GM12878 (cell line): Measurements from ENCODE around the gene UPF1. TPM values are rescaled to one million over a fixed set of nuclear protein-coding genes. Genes with fewer than 3 reads are reported as not detected.

Source experiments
- ATAC-seq: fragments of 200-7000 bp; cut with Tn5 transposase; 3 replicates; pipeline ENCODE4 v1.9.1; 2020; ENCODE audit warnings: mild to moderate bottlenecking, moderate library complexity
- BruUV-seq: library from RNA; stranded (reverse); fragments of 400-500 nt; replicated peaks from 2 replicates; lab custom pipeline; 2021; lab: Mats Ljungman, UMichigan
- CTCF ChIA-PET: fragments of 300-600 bp; sonication (Branson Sonifier 250); formaldehyde crosslinking; extraction: SDS; loops from one replicate; lab custom pipeline; 2021; ENCODE audit warnings: inconsistent platforms; lab: Yijun Ruan, JAX
- POLR2A ChIA-PET: fragments of 350-600 bp; formaldehyde crosslinking; extraction: SDS; loops from one replicate; lab custom pipeline; 2021; ENCODE audit warnings: inconsistent platforms; lab: Charles Lee
- RAD21 ChIA-PET: fragments of 300-600 bp; sonication (Branson Sonifier 250); formaldehyde crosslinking; loops from one replicate; lab custom pipeline; 2023; ENCODE audit warnings: antibody characterized with exemption; ENCODE audit not compliant: unreplicated experiment; lab: Charles Lee
- SMC1A ChIA-PET: fragments of 300-600 bp; sonication (Branson Sonifier 250); formaldehyde crosslinking; loops from one replicate; lab custom pipeline; 2023; ENCODE audit not compliant: unreplicated experiment, uncharacterized antibody; lab: Charles Lee
- DNase-seq: peaks from one replicate; pipeline ENCODE4 v3.0.0-alpha.2; 2011; ENCODE audit warnings: low read depth, low spot score
- FAIRE-seq: peaks from 3 replicates; lab custom pipeline; 2011; peaks lifted over from hg19 to GRCh38; lab: Jason Lieb, UNC
- H2AFZ ChIP-seq: 2 replicates; pipeline ENCODE4 v1.6.0; 2011; ENCODE audit warnings: low read depth, low read length, control low read depth; ENCODE audit not compliant: control insufficient read depth
- H3K27ac ChIP-seq: 2 replicates; pipeline ENCODE4 v1.5.1; 2011; ENCODE audit warnings: control low read depth; ENCODE audit not compliant: control insufficient read depth, insufficient read depth
- H3K27me3 ChIP-seq, 2 experiments: replicated peaks in 1 of 2; 2 replicates each; pipeline versions ENCODE4 v1.6.0 to v1.6.1; 2011; ENCODE audit warnings: low read length in 1 of 2; ENCODE audit not compliant: control insufficient read depth in 2 of 2, insufficient read depth in 2 of 2
- H3K36me3 ChIP-seq, 2 experiments: 2 replicates each; pipeline ENCODE4 v1.5.1; 2011; ENCODE audit warnings: low read length in 1 of 2; ENCODE audit not compliant: control insufficient read depth in 2 of 2, insufficient read depth in 2 of 2
- H3K4me1 ChIP-seq: 2 replicates; pipeline ENCODE4 v1.6.1; 2011; ENCODE audit warnings: mild to moderate bottlenecking, low read length, moderate library complexity, mixed read lengths; ENCODE audit not compliant: control insufficient read depth, insufficient read depth
- H3K4me2 ChIP-seq: 2 replicates; pipeline ENCODE4 v1.6.0; 2011; ENCODE audit warnings: control low read depth; ENCODE audit not compliant: control insufficient read depth, insufficient read depth
- H3K4me3 ChIP-seq: fragments of 200-600 bp; sonication (generic); 2 replicates; pipeline ENCODE4 v1.5.1; 2016
- H3K79me2 ChIP-seq: 2 replicates; pipeline ENCODE4 v1.6.0; 2011; ENCODE audit warnings: low read length; ENCODE audit not compliant: control insufficient read depth, insufficient read depth
- H3K9ac ChIP-seq: 2 replicates; pipeline ENCODE4 v1.8.0; 2011; ENCODE audit warnings: low read length, control low read depth, mixed read lengths; ENCODE audit not compliant: control insufficient read depth, insufficient read depth
- H3K9me3 ChIP-seq: replicated peaks from 3 replicates; pipeline ENCODE4 v1.5.1; 2011; ENCODE audit warnings: mild to moderate bottlenecking, low read length; ENCODE audit not compliant: control insufficient read depth, insufficient read depth
- H4K20me1 ChIP-seq: 2 replicates; pipeline ENCODE4 v1.6.0; 2011; ENCODE audit not compliant: control insufficient read depth, insufficient read depth
- FOXK2 ChIP-seq: fragments of 450-650 bp; IDR thresholded peaks from 2 replicates; pipeline ENCODE4 v1.6.1; 2017; ENCODE audit warnings: mild to moderate bottlenecking, moderate library complexity
- PRDM15 ChIP-seq: fragments of 450-650 bp; formaldehyde crosslinking; IDR thresholded peaks from 2 replicates; pipeline ENCODE4 v1.4.0; 2020; ENCODE audit warnings: mild to moderate bottlenecking, moderate library complexity
- RCOR1 ChIP-seq: conservative IDR thresholded peaks from 2 replicates; pipeline ENCODE4 v1.6.1; 2012; ENCODE audit warnings: low read depth, low read length, improper control_type of control experiment
- SP1 ChIP-seq: IDR thresholded peaks from one replicate; pipeline ENCODE4 v1.6.1; 2011; ENCODE audit warnings: low read depth, low read length
- SREBF1 ChIP-seq: IDR thresholded peaks from 2 replicates; pipeline ENCODE4 v1.6.1; 2012; ENCODE audit warnings: mild to moderate bottlenecking, low read length
- TCF7 ChIP-seq: IDR thresholded peaks from 2 replicates; pipeline ENCODE4 v1.6.1; 2014; ENCODE audit warnings: antibody characterized with exemption, borderline replicate concordance
- YBX1 ChIP-seq: fragments of 450-650 bp; IDR thresholded peaks from 2 replicates; pipeline ENCODE4 v1.6.1; 2016; ENCODE audit warnings: antibody characterized with exemption
- WGBS: methylation state at CpG from one replicate; pipeline ENCODE4 v1.1.6; 2016; ENCODE audit warnings: low lambda C conversion rate; ENCODE audit not compliant: insufficient replicate concordance, insufficient coverage; ENCODE audit errors: missing lambda C conversion rate; 5-methylcytosine and 5-hydroxymethylcytosine counted together
- in situ Hi-C: fragments of 300-500 bp; cut with MboI; formaldehyde crosslinking; loops from 9 replicates; pipeline ENCODE4 v1.14.3; 2018; ENCODE audit warnings: mixed read lengths
- intact Hi-C: fragments of 100-400 bp; cut with micrococcal nuclease; formaldehyde crosslinking; loops from one replicate; pipeline ENCODE4 v1.14.2; 2022; ENCODE audit not compliant: unreplicated experiment
- polyA plus RNA-seq, 11 experiments: library from polyadenylated mRNA; depleted of rRNA in 4 of 11; unstranded in 6 of 11; stranded (reverse) in 5 of 11; fragments of >200 nt; fragmentation: Nextera tagmentation in 4 of 11; fragmentation: Illumina TruSeq in 1 of 11; extraction: Ambion mirVana in 4 of 11; extraction: Trizol in 1 of 11; gene quantifications; 1 replicate in 1 of 11; 2 replicates in 10 of 11; pipeline versions ENCODE4 v1.2.1 to v1.2.3, GENCODE V29; 2011 to 2016; ENCODE audit warnings: inconsistent platforms in 2 of 11, missing spikeins in 2 of 11, low read depth in 1 of 11
- total RNA-seq, 4 experiments: library from RNA; depleted of rRNA in 3 of 4; stranded (reverse); fragments of >200 nt in 3 of 4; fragmentation: Illumina TruSeq in 1 of 4; extraction: Trizol in 1 of 4; gene quantifications; 2 replicates each; pipeline versions ENCODE4 v1.2.1 to v1.2.3, GENCODE V29; 2013 to 2021

Gene UPF1
- total and polyA plus RNA-seq, 10 of the 15 experiments (the other 5 are each of a cell fraction or from before 2014, with no cell fraction given): 0.58 to 80.9 (median 18.7) TPM

- Histone ChIP-seq H3K4me2 (no peak overlapping the region), H4K20me1 (no peaks in the 10 kb centered on the region), H3K4me1 (no peaks in the 10 kb centered on the region), H3K36me3 (no peaks in the 10 kb centered on the region), H3K79me2 (no peaks in the 10 kb centered on the region), H3K4me3 (no peak overlapping the region), H3K27ac (no peak overlapping the region), H3K27me3 (peaks cover 1 to 3% of the 10 kb centered on the region in 2 experiments; a peak in 3 of 4 replicates), H3K9ac (no peak overlapping the region), H3K9me3 (no peaks in the 10 kb centered on the region; the same call in 2 of the 3 replicates), H2AFZ (no peak overlapping the region)
- ChIA-PET RAD21 (interaction anchor here (0.6 kb wide), 1 partner anchor 79 kb away, joined by 3 read pairs; no protein-coding TSS in a partner anchor), POLR2A (no interaction called here), SMC1A (no interaction called here), CTCF (no interaction called here)
- no peak for DNase-seq
- intact Hi-C loops: no loop called here
- in situ Hi-C loops: no loop called here
- WGBS: 44% methylated on average over 11 of the region's 11 CpGs
- no peak; the same call in 2 of the 3 replicates for ATAC-seq
- TF ChIP-seq FOXK2 (no peak), SREBF1 (no peak)
- no peak for FAIRE-seq
- BruUV-seq: no TSS peak
Observed at GRCh38 chr19:18802354-18802753, 29.4 kb upstream of the UPF1 start.

GRCh38 chr19:18803550-18804138, 28.1 kb upstream of the UPF1 start:
- Histone ChIP-seq H3K4me2 (no peak overlapping the region), H3K4me1 (no peaks in the 10 kb centered on the region), H3K27ac (no peak overlapping the region), H3K9me3 (no peaks in the 10 kb centered on the region; the same call in 2 of the 3 replicates), H2AFZ (no peak overlapping the region), H3K4me3 (no peak overlapping the region), H3K36me3 (no peaks in the 10 kb centered on the region), H4K20me1 (no peaks in the 10 kb centered on the region), H3K9ac (no peak overlapping the region), H3K27me3 (peaks cover 0 to 3% of the 10 kb centered on the region in 2 experiments; a peak in 2 of 4 replicates), H3K79me2 (no peaks in the 10 kb centered on the region)
- no TSS peak for BruUV-seq
- intact Hi-C loops: no loop called here
- SMC1A ChIA-PET: no interaction called here
- CTCF ChIA-PET: no interaction called here
- TF ChIP-seq TCF7 (no peak), PRDM15 (no peak), RCOR1 (no peak), SP1 (no peak), YBX1 (no peak)
- in situ Hi-C loops: no loop called here
- WGBS: 63% methylated on average over 4 of the region's 5 CpGs
- no peak for FAIRE-seq
- DNase-seq: no peak
- no peak for ATAC-seq
- RAD21 ChIA-PET: no interaction called here
- POLR2A ChIA-PET: interaction anchor here (0.6 kb wide), 2 partner anchors 51 to 390 kb away, joined by 3 to 4 read pairs; no protein-coding TSS in a partner anchor
